K562 (cell line): ENCODE data around the gene IGF2R. TPM values are rescaled to one million over a fixed set of nuclear protein-coding genes. Genes with fewer than 3 reads are reported as not detected.

Source experiments
- ARID3B ChIP-seq: fragments of 250-450 bp; sonication (Bioruptor Pico); IDR thresholded peaks from 2 replicates; pipeline ENCODE4 v1.4.0; 2020; ENCODE audit warnings: borderline replicate concordance
- C11orf30 ChIP-seq: fragments of 450-650 bp; IDR thresholded peaks from 2 replicates; pipeline ENCODE4 v1.6.1; 2016; ENCODE audit warnings: low read depth, mild to moderate bottlenecking
- ETS2 ChIP-seq: IDR thresholded peaks from 2 replicates; pipeline ENCODE4 v1.6.1; 2016; ENCODE audit warnings: borderline replicate concordance, missing genetic modification characterization, mild to moderate bottlenecking, moderate library complexity, missing compliant biosample characterization; ENCODE audit not compliant: poor library complexity, severe bottlenecking
- KLF10 ChIP-seq: fragments of 250-450 bp; sonication (Bioruptor Pico); IDR thresholded peaks from 2 replicates; pipeline ENCODE4 v1.6.1; 2021; ENCODE audit warnings: matching md5 sums
- KLF13 ChIP-seq: fragments of 450-650 bp; IDR thresholded peaks from 2 replicates; pipeline ENCODE4 v1.6.1; 2016; ENCODE audit warnings: missing genetic modification characterization, low read depth, mild to moderate bottlenecking, missing compliant biosample characterization, moderate library complexity, borderline replicate concordance
- NCOA4 ChIP-seq: fragments of 450-650 bp; IDR thresholded peaks from 2 replicates; pipeline ENCODE4 v1.6.1; 2018; ENCODE audit warnings: mild to moderate bottlenecking; ENCODE audit not compliant: partially characterized antibody
- NR2C2 ChIP-seq, 2 experiments: fragments of 200-800 bp in 1 of 2; sonication (Bioruptor generic) in 1 of 2; sonication (generic) in 1 of 2; formaldehyde crosslinking in 1 of 2; IDR thresholded peaks; 2 replicates each; pipeline versions ENCODE4 v1.6.1 to v1.8.0; 2016 to 2022; ENCODE audit warnings: mild to moderate bottlenecking in 1 of 2, missing compliant biosample characterization in 1 of 2, missing genetic modification characterization in 1 of 2, missing genetic modification reagents in 1 of 2
- NR2F6 ChIP-seq: fragments of 450-650 bp; formaldehyde crosslinking; IDR thresholded peaks from 2 replicates; pipeline ENCODE4 v1.4.0; 2020; ENCODE audit warnings: mild to moderate bottlenecking
- POLR3G ChIP-seq: IDR thresholded peaks from 2 replicates; pipeline ENCODE4 v1.6.1; 2011; ENCODE audit not compliant: insufficient read length, insufficient replicate concordance; ENCODE audit errors: extremely low read depth
- SAP30 ChIP-seq: fragments of 200-600 bp; sonication (generic); IDR thresholded peaks from 2 replicates; pipeline ENCODE4 v1.6.1; 2012; ENCODE audit warnings: borderline replicate concordance, low read depth, mild to moderate bottlenecking, moderate library complexity, low read length, control low read depth, inconsistent platforms; ENCODE audit not compliant: insufficient read depth, poor library complexity, severe bottlenecking
- SMARCB1 ChIP-seq: IDR thresholded peaks from 2 replicates; pipeline ENCODE4 v1.6.1; 2011; ENCODE audit warnings: improper control_type of control experiment, low read depth; ENCODE audit not compliant: insufficient read length
- SNIP1 ChIP-seq: fragments of 450-650 bp; IDR thresholded peaks from 2 replicates; pipeline ENCODE4 v1.7.1; 2017; ENCODE audit warnings: low read depth, mild to moderate bottlenecking
- TGIF2 ChIP-seq: sonication (generic); formaldehyde crosslinking; IDR thresholded peaks from 2 replicates; pipeline ENCODE4 v1.8.1; 2022; ENCODE audit warnings: mild to moderate bottlenecking, missing genetic modification reagents, moderate library complexity
- ZBTB17 ChIP-seq: fragments of 450-650 bp; formaldehyde crosslinking; IDR thresholded peaks from 2 replicates; pipeline ENCODE4 v1.4.0; 2020; ENCODE audit warnings: mild to moderate bottlenecking
- ZBTB26 ChIP-seq: fragments of 450-650 bp; formaldehyde crosslinking; IDR thresholded peaks from 2 replicates; pipeline ENCODE4 v1.4.0; 2022; ENCODE audit warnings: missing genetic modification characterization
- ZKSCAN3 ChIP-seq: fragments of 250-450 bp; sonication (Bioruptor Pico); IDR thresholded peaks from 2 replicates; pipeline ENCODE4 v1.4.0; 2020
- polyA plus RNA-seq, 8 experiments: library from polyadenylated mRNA; depleted of rRNA in 4 of 8; stranded (reverse) in 5 of 8; unstranded in 3 of 8; fragments of >200 nt; fragmentation: Nextera tagmentation in 2 of 8; fragmentation: Illumina TruSeq in 1 of 8; extraction: Ambion mirVana in 2 of 8; extraction: Trizol in 1 of 8; gene quantifications; 2 replicates each; pipeline versions ENCODE4 v1.2.1 to v1.2.3, GENCODE V29; 2011 to 2014; ENCODE audit warnings: inconsistent platforms in 1 of 8, missing spikeins in 1 of 8
- total RNA-seq, 7 experiments: library from RNA; depleted of rRNA in 6 of 7; stranded (reverse); fragments of >200 nt in 6 of 7; fragmentation: Illumina TruSeq in 2 of 7; extraction: Trizol in 2 of 7; gene quantifications; 2 replicates each; pipeline versions ENCODE4 v1.2.1 to v1.2.3, GENCODE V29; 2011 to 2021; ENCODE audit warnings: low replicate concordance in 1 of 7
- TF ChIP-seq, protein P1 (sequence below): fragments of 250-450 bp; sonication (Bioruptor Pico); IDR thresholded peaks from 2 replicates; pipeline ENCODE4 v1.5.0; 2022; ENCODE audit warnings: mild to moderate bottlenecking
- TF ChIP-seq, protein P2 (sequence below): fragments of 450-650 bp; conservative IDR thresholded peaks from 2 replicates; pipeline ENCODE4 v1.6.1; 2016; ENCODE audit warnings: missing genetic modification characterization, low read depth, mild to moderate bottlenecking, missing compliant biosample characterization, moderate library complexity

IGF2R gene
- total and polyA plus RNA-seq, 9 of the 15 experiments (the other 6 are each of a cell fraction or from before 2014, with no cell fraction given), result 3.5 to 92.3 (median 34.5) TPM

- TF ChIP-seq, protein P1, sequence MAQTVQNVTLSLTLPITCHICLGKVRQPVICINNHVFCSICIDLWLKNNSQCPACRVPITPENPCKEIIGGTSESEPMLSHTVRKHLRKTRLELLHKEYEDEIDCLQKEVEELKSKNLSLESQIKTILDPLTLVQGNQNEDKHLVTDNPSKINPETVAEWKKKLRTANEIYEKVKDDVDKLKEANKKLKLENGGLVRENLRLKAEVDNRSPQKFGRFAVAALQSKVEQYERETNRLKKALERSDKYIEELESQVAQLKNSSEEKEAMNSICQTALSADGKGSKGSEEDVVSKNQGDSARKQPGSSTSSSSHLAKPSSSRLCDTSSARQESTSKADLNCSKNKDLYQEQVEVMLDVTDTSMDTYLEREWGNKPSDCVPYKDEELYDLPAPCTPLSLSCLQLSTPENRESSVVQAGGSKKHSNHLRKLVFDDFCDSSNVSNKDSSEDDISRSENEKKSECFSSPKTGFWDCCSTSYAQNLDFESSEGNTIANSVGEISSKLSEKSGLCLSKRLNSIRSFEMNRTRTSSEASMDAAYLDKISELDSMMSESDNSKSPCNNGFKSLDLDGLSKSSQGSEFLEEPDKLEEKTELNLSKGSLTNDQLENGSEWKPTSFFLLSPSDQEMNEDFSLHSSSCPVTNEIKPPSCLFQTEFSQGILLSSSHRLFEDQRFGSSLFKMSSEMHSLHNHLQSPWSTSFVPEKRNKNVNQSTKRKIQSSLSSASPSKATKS (CRISPR knock-in tag), result no peak
- TF ChIP-seq KLF10 (no peak), POLR3G (no peak), C11orf30 (peak; percentile 98), NR2C2 (CRISPR knock-in tag; IDR thresholded peaks at IDR 0.05) (no peak), NR2C2 (tag; IDR thresholded peaks at IDR 0.05) (no peak), NCOA4 (no peak), TGIF2 (CRISPR knock-in tag) (no peak), ZKSCAN3 (CRISPR knock-in tag) (no peak), SMARCB1 (no peak), ZBTB26 (CRISPR knock-in tag) (no peak), ARID3B (CRISPR knock-in tag) (no peak), NR2F6 (no peak), SAP30 (no peak), ZBTB17 (CRISPR knock-in tag) (no peak), ETS2 (tag) (no peak), SNIP1 (no peak), KLF13 (tag) (no peak)
- TF ChIP-seq, protein P2, sequence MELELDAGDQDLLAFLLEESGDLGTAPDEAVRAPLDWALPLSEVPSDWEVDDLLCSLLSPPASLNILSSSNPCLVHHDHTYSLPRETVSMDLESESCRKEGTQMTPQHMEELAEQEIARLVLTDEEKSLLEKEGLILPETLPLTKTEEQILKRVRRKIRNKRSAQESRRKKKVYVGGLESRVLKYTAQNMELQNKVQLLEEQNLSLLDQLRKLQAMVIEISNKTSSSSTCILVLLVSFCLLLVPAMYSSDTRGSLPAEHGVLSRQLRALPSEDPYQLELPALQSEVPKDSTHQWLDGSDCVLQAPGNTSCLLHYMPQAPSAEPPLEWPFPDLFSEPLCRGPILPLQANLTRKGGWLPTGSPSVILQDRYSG, result no peak
Observed at GRCh38 chr6:159973951-159974350, 5.1 kb downstream of the IGF2R start (continued).
